ENCODE results near the gene UGT1A6. TPM values are rescaled to one million over a fixed set of nuclear protein-coding genes. Genes with fewer than 3 reads are reported as not detected.

UGT1A6 gene
- total and polyA plus RNA-seq, 2 experiments from 2014 or later = not detected

- no peak for TF ChIP-seq EZH2 (IDR thresholded peaks at IDR 0.05; ENCODE audit: low read depth, unreplicated experiment)
- no peak for TF ChIP-seq ETS1 (IDR thresholded peaks at IDR 0.05)
- TF ChIP-seq ZNF462 (CRISPR knock-in tag; IDR thresholded peaks at IDR 0.05) = no peak
- TF ChIP-seq POLR2AphosphoS5 (IDR thresholded peaks at IDR 0.05; ENCODE audit: low read depth) = no peak
- no peak for TF ChIP-seq NANOG (IDR thresholded peaks at IDR 0.05; ENCODE audit: borderline replicate concordance)
- TF ChIP-seq EZH2phosphoT487 (IDR thresholded peaks at IDR 0.05; ENCODE audit: unreplicated experiment) = no peak
- TF ChIP-seq REST (IDR thresholded peaks at IDR 0.05; ENCODE audit: unreplicated experiment) = no peak
- TF ChIP-seq CREB1 (CRISPR knock-in tag; IDR thresholded peaks at IDR 0.05; ENCODE audit: low read depth) = no peak
- no peak for TF ChIP-seq JUNB (IDR thresholded peaks at IDR 0.05; ENCODE audit: unreplicated experiment)
- TF ChIP-seq ZNF331 (CRISPR knock-in tag; IDR thresholded peaks at IDR 0.05; ENCODE audit: low read depth) = no peak
- TF ChIP-seq STAT1 (IDR thresholded peaks at IDR 0.05; ENCODE audit: unreplicated experiment) = no peak
- TF ChIP-seq ZNF114 (CRISPR knock-in tag; IDR thresholded peaks at IDR 0.05) = no peak
- no peak for TF ChIP-seq CTCF (conservative IDR thresholded peaks at IDR 0.05; ENCODE audit: low read depth in 2 of 2)
- Mint-ChIP-seq H3K4me3 (no peak overlapping the region), H3K9me3 (peaks cover 16% of the 10 kb centered on the region), H3K27ac (no peak overlapping the region), H3K4me1 (no peaks in the 10 kb centered on the region; the same call in 2 of the 3 replicates), H3K36me3 (ENCODE audit: low read depth) (no peaks in the 10 kb centered on the region; the same call in 1 of the 3 replicates), H3K27me3 (ENCODE audit: insufficient read depth, low read depth, poor library complexity) (peaks cover 7% of the 10 kb centered on the region)
- Histone ChIP-seq H3K27me3 (ENCODE audit: insufficient read depth) (no peaks in the 10 kb centered on the region), H3K9me2 (ENCODE audit: insufficient read depth) (no peaks in the 10 kb centered on the region), H3K36me3 (ENCODE audit: insufficient read depth) (no peaks in the 10 kb centered on the region), H2AFZ (no peak overlapping the region), H3K4me1 (ENCODE audit: insufficient read depth) (no peaks in the 10 kb centered on the region), H3K4me2 (no peak overlapping the region), H3K4me3 (no peak overlapping the region), H3K79me2 (replicated peaks; ENCODE audit: insufficient read depth) (no peaks in the 10 kb centered on the region), H3F3A (replicated peaks; ENCODE audit: low read depth) (no peaks in the 10 kb centered on the region), H4K20me1 (replicated peaks; ENCODE audit: insufficient read depth) (no peaks in the 10 kb centered on the region), H3K27ac (ENCODE audit: low read depth) (no peak overlapping the region)
- no peak for ATAC-seq
- DNase-seq (ENCODE audit: low spot score) = no peak
These were observed 103.1 kb downstream of the UGT1A6 start for GRCh38 chr2:233795735-233796171.

Measured in GM23338 (cell line).